ACHN (cell line): ENCODE data around the gene CD247.
"Not testable (repeated sequence)": the region's sequence is repeated elsewhere in the genome, so short reads cannot be mapped to it uniquely, and the experiment has no call there.

Source experiments
- DNase-seq: peaks from one replicate; pipeline ENCODE4 v3.0.0-alpha.2; 2015
- in situ Hi-C: cut with HindIII; loops from 2 replicates; pipeline ENCODE4 v1.10.0; 2017; ENCODE audit warnings: low sequenced_read_pairs, low pct_ligation_motif_present, low pct_unique_long_range_greater_than_20kb

The CD247 gene

GRCh38 chr1:167518331-167518700, at the start of gene CD247:
Gene CD247, minus strand, starts transcription at chr1:167518529. Its CDS starts 64 bp downstream, at chr1:167518465.
- in situ Hi-C loops: no loop called here
- no peak for DNase-seq

GRCh38 chr1:167567663-167568062, 49.3 kb upstream of the CD247 start:
- in situ Hi-C loops: no loop called here
- no peak for DNase-seq

GRCh38 chr1:167566766-167567165, 48.4 kb upstream of the CD247 start:
- DNase-seq: no peak
- in situ Hi-C loops: no loop called here

- in situ Hi-C loops: no loop called here
- no peak for DNase-seq
Observed at GRCh38 chr1:167565922-167566321, 47.6 kb upstream of the CD247 start.

GRCh38 chr1:167564612-167565270, 46.4 kb upstream of the CD247 start:
- no peak for DNase-seq
- in situ Hi-C loops: no loop called here

GRCh38 chr1:167563579-167564246, 45.4 kb upstream of the CD247 start:
- DNase-seq: no peak
- in situ Hi-C loops: no loop called here

DNA sequence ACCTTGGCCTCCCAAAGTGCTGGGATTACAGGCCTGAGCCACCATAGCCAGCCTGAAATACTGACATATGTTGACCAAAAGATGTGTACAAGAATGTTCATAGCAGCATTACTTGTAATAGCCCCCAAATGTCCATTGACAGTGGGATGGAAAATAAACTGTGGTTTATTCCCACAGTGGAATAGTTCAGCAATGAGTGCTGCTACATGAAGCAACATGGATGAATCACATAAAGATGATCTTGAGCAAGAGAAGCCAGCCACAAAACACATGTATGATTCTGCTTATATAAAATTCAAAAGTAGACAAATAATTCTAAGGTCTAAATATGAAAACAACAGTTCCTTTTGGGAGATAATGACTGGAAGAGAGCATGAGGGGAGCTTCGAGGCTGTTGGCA, 44.4 kb upstream of the CD247 start:
- no peak for DNase-seq
- in situ Hi-C loops: no loop called here

DNA sequence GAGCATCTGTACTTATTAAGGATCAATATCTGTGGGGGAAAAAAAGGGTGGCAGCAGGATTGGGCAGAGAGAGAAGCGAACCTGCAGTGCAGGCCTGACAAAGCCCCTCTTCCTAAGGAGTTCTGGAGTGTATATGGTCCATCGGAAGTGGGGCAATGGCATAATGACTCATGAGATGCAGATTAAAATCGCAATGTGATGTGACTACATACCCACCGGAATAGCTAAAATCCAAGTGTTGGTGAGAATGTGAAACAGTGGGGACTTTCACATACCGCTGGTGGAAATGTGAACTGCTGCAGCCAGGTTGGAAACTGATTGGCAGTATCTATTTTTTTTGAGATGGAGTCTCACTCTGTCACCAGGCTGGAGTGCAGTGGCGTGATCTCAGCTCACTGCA, 43.4 kb upstream of the CD247 start:
- in situ Hi-C loops: no loop called here
- DNase-seq: no peak

- peak; percentile 72 for DNase-seq
- in situ Hi-C loops: no loop called here
Observed at GRCh38 chr1:167555971-167556714, 37.8 kb upstream of the CD247 start.

- in situ Hi-C loops, DNase-seq: not testable (repeated sequence)
Observed at GRCh38 chr1:167555072-167555471, 36.7 kb upstream of the CD247 start.

- no peak for DNase-seq
- in situ Hi-C loops: no loop called here
Observed at GRCh38 chr1:167554028-167554779, 35.9 kb upstream of the CD247 start.

DNA sequence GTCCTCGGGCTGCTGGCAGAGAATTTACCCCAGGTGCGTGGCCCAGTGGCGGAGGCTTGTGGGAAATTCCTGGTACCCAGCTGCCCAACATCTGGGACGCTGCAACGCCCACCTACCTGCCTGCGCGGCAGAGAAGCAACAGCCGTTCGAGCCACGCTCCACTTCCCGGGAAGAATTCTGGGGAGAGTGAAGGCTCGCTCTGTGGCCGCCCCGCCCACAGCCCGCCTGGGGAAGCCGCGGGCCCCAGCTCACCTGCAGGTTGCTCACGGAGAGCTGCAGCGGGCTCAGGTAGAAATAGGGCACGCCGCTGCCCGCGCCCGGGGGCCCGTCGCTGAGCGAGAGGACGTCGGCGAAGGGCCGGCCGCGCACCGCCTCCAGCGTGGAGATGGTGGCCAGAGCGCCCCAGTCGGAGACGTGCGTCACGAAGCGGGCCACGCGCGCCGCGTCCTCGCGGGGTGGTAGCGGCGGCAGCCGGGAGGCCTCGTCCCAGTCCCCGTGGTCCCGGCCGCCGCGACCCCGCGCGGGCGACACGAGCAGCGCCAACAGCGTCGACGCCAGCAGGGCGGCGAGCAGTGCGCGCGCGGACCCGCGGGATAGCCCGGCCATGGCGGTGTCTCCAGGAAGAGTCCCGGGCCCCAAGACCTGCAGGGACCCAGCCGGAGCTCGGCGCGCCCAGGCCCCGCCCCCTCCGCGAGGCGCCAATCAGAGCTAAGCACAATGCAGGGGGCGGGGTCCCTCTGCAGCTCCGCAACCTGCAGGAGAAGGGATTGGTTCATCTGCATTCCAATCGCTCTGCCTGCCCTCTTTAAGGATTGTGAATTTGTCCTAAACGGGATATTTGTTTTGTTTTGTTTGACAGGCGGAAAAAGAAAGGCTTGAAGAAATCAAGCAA, 35.1 kb upstream of the CD247 start, which contains the start of gene CREG1:
TSS of gene CREG1 (minus strand) at position 627 of the 892 bp plus-strand sequence.
- peak; percentile 95 for DNase-seq
- in situ Hi-C loops: no loop called here

- DNase-seq: no peak
- in situ Hi-C loops: no loop called here
Observed at GRCh38 chr1:167551362-167551761, 33.0 kb upstream of the CD247 start.

DNA sequence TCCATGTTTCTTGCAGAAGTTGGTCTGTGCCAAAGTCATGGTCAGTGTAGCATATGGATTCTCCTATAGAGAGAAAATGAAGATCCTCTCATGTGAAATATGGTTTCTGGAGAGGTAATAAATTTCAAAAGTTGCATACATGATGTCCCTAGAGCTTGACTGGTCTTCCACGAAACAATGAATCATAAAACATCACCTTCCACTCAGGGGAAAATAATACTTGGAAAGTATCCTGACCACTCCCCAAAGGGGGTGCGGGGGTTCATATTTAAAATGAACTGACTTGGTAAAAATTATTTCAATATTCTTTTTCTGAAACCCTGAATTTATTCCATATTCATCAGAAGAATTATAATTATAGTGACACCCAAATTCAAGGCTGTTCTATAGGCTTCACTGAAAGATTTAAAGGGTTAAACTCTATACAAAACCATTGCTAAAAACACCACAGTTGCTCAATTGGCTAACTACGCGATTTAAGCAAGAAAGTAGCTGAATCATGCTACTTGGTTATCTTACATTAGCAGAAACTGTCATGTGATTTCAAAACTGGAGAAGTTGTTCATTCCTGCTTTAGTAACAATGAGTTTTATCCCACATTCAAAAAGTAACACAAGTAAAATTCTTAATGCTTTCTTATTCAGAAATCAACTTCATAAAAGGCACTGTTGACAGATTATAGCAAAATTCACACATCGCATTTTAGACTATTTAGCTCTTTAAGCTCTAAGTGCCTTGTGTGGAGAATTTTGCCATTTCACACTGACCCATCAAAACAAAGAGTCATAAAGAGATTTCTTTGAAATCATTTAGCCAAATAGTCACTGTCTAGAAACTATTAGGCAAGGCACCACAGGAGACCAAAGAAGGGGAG, 30.0 kb upstream of the CD247 start:
- no peak for DNase-seq
- in situ Hi-C loops: no loop called here

- in situ Hi-C loops: no loop called here
- DNase-seq: no peak
Observed at GRCh38 chr1:167546935-167547334, 28.6 kb upstream of the CD247 start.

DNA sequence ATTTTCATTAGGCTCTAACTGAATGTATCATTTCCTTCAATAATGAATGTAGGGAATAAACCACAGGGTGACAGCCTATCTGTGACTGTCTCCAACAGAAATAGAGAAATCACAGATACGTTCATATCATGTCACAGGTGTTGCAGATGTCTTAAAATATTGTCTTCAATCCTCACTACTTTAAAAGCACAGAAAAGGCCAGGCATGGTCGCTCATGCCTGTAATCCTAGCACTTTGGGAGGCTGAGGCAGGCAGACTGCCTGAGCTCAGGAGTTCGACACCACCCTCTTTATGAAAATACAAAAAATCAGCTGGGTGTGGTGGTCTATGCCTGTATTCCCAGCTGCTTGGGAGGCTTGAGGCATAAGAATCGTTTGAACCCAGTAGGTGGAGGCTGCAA, 27.0 kb upstream of the CD247 start:
- in situ Hi-C loops: no loop called here
- no peak for DNase-seq

- DNase-seq: no peak
- in situ Hi-C loops: no loop called here
Observed at GRCh38 chr1:167544447-167545093, 26.2 kb upstream of the CD247 start.
